CD4-positive, alpha-beta memory T cell (primary cell): ENCODE data around the gene AHSG. TPM values are rescaled to one million over a fixed set of nuclear protein-coding genes. Genes with fewer than 3 reads are reported as not detected.
A peak's percentile ranks its signal among the peaks of the same experiment; 100 is the strongest.

Experiments
- CTCF ChIA-PET: fragments of 350-600 bp; sonication (Branson Sonifier 250); formaldehyde crosslinking; loops from one replicate; lab custom pipeline; 2021; ENCODE audit warnings: inconsistent platforms; ENCODE audit not compliant: partially characterized antibody; lab: Charles Lee
- POLR2A ChIA-PET: fragments of 350-600 bp; sonication (Branson Sonifier 250); formaldehyde crosslinking; loops from one replicate; lab custom pipeline; 2021; ENCODE audit not compliant: partially characterized antibody; lab: Charles Lee
- DNase-seq, 5 donors: peaks; one replicate each; pipeline versions ENCODE4 v3.0.0 to v3.0.0-alpha.2; 2020 to 2022; ENCODE audit warnings: mixed read lengths in 1 of 5
- H3K27ac ChIP-seq: one replicate; pipeline ENCODE4 v1.7.0; 2013; ENCODE audit warnings: low read depth, low read length
- H3K27me3 ChIP-seq: 2 replicates; pipeline ENCODE4 v1.7.0; 2013; ENCODE audit warnings: mild to moderate bottlenecking, low read length, moderate library complexity; ENCODE audit not compliant: insufficient read depth
- H3K36me3 ChIP-seq: 2 replicates; pipeline ENCODE4 v1.7.0; 2013; ENCODE audit warnings: mild to moderate bottlenecking, low read length, moderate library complexity; ENCODE audit not compliant: insufficient read depth
- H3K4me1 ChIP-seq: 2 replicates; pipeline ENCODE4 v1.7.0; 2013; ENCODE audit warnings: mild to moderate bottlenecking, low read length, moderate library complexity; ENCODE audit not compliant: insufficient read depth
- H3K4me3 ChIP-seq, 2 donors: one replicate each; pipeline ENCODE4 v1.7.0; 2013; ENCODE audit warnings: low read length in 2 of 2, mild to moderate bottlenecking in 1 of 2
- H3K9me3 ChIP-seq, 2 donors: one replicate each; pipeline ENCODE4 v1.7.0; 2013; ENCODE audit warnings: low read length in 2 of 2, control low read depth in 1 of 2; ENCODE audit not compliant: control insufficient read depth in 1 of 2
- H3K27ac Mint-ChIP-seq, 7 donors: one replicate each; pipeline ENCODE4 v1.8.0; 2020 to 2021; ENCODE audit warnings: mixed read lengths in 7 of 7, mild to moderate bottlenecking in 6 of 7, inconsistent platforms in 3 of 7, moderate library complexity in 3 of 7
- H3K27me3 Mint-ChIP-seq, 2 donors: one replicate each; pipeline ENCODE4 v1.8.0; 2020 to 2021; ENCODE audit warnings: mixed read lengths in 2 of 2
- H3K36me3 Mint-ChIP-seq, 2 donors: one replicate each; pipeline ENCODE4 v1.8.0; 2020 to 2021; ENCODE audit warnings: mixed read lengths in 2 of 2, inconsistent platforms in 1 of 2, mild to moderate bottlenecking in 1 of 2
- H3K4me1 Mint-ChIP-seq, 4 donors: one replicate each; pipeline ENCODE4 v1.8.0; 2020 to 2021; ENCODE audit warnings: mixed read lengths in 4 of 4, mild to moderate bottlenecking in 1 of 4
- H3K4me3 Mint-ChIP-seq, 8 donors: one replicate each; pipeline ENCODE4 v1.8.0; 2020 to 2021; ENCODE audit warnings: mixed read lengths in 8 of 8, mild to moderate bottlenecking in 7 of 8, moderate library complexity in 6 of 8, inconsistent platforms in 3 of 8
- H3K9me3 Mint-ChIP-seq, 8 donors: one replicate each; pipeline ENCODE4 v1.8.0; 2020 to 2021; ENCODE audit warnings: mixed read lengths in 8 of 8, mild to moderate bottlenecking in 5 of 8, inconsistent platforms in 3 of 8, moderate library complexity in 1 of 8
- intact Hi-C: fragments of 100-400 bp; cut with micrococcal nuclease; formaldehyde crosslinking; loops from one replicate; pipeline ENCODE4 v1.15.1; 2023
- polyA plus RNA-seq, 2 donors: library from polyadenylated mRNA; unstranded; fragments of 300-500 nt; fragmentation: Illumina TruSeq; gene quantifications; one replicate each; pipeline ENCODE4 v1.2.3, GENCODE V29; 2021
- total RNA-seq, 2 experiments: library from RNA; stranded (reverse); gene quantifications; one replicate each; pipeline ENCODE4 v1.2.3, GENCODE V29; 2021

AHSG gene
- total and polyA plus RNA-seq, 4 experiments from 2014 or later: not detected

- Histone ChIP-seq H3K27me3 (no peaks in the 10 kb centered on the region), H3K9me3 (no peaks in the 10 kb centered on the region), H3K4me1 (peaks cover 14% of the 10 kb centered on the region), H3K36me3 (no peaks in the 10 kb centered on the region), H3K4me3 (no peak overlapping the region), H3K27ac (no peak overlapping the region)
- POLR2A ChIA-PET: interaction anchor here (0.7 to 2.3 kb wide), 7 partner anchors 19 to 653 kb away, joined by 3 to 7 read pairs (median 3); partner anchors contain the start of genes DNAJB11, EIF4A2, TBCCD1 and TRA2B
- peak overlapping the region in 2 of 7 donors; percentile 12 to 28 for H3K27ac Mint-ChIP-seq
- DNase-seq: no peak
- peak overlapping the region in 1 of 8 donors; percentile 37 for H3K4me3 Mint-ChIP-seq
- no peaks in the 10 kb centered on the region for H3K9me3 Mint-ChIP-seq
- no peaks in the 10 kb centered on the region for H3K27me3 Mint-ChIP-seq
- H3K36me3 Mint-ChIP-seq: peaks cover 3 to 10% of the 10 kb centered on the region in 2 donors
- CTCF ChIA-PET: interaction anchor here (0.8 to 24.2 kb wide), 4 partner anchors 10 to 608 kb away, joined by 3 to 255 read pairs (median 4); partner anchors contain the start of gene AHSG
- intact Hi-C loops: loop anchor here (1.0 to 2.0 kb wide), 2 partner anchors 20 to 27 kb away; partner anchors contain the start of gene DNAJB11
- peaks cover 7 to 23% (median 16%) of the 10 kb centered on the region in 4 donors for H3K4me1 Mint-ChIP-seq
Measured at GRCh38 chr3:186590580-186591295, 22.1 kb upstream of the AHSG start.

GRCh38 chr3:186592682-186593081, 20.2 kb upstream of the AHSG start:
- Mint-ChIP-seq H3K4me1 (peaks cover 7 to 23% (median 16%) of the 10 kb centered on the region in 4 donors), H3K4me3 (no peak overlapping the region), H3K36me3 (no peaks in the 10 kb centered on the region), H3K9me3 (no peaks in the 10 kb centered on the region), H3K27me3 (peaks cover 0 to 2% of the 10 kb centered on the region in 2 donors), H3K27ac (no peak overlapping the region)
- ChIA-PET CTCF (interaction anchor here (24.2 kb wide), 1 partner anchor 20 kb away, joined by 255 read pairs; the partner anchor contains the start of gene AHSG), POLR2A (no interaction called here)
- Histone ChIP-seq H3K4me1 (peaks cover 14% of the 10 kb centered on the region), H3K36me3 (no peaks in the 10 kb centered on the region), H3K9me3 (no peaks in the 10 kb centered on the region), H3K27me3 (no peaks in the 10 kb centered on the region), H3K4me3 (no peak overlapping the region), H3K27ac (no peak overlapping the region)
- intact Hi-C loops: no loop called here
- DNase-seq: no peak

- Histone ChIP-seq H3K27me3 (no peaks in the 10 kb centered on the region), H3K4me1 (peaks cover 14% of the 10 kb centered on the region), H3K4me3 (no peak overlapping the region), H3K36me3 (no peaks in the 10 kb centered on the region), H3K9me3 (no peaks in the 10 kb centered on the region), H3K27ac (no peak overlapping the region)
- intact Hi-C loops: no loop called here
- no peak for DNase-seq
- POLR2A ChIA-PET: no interaction called here
- H3K27me3 Mint-ChIP-seq: peaks cover 0 to 2% of the 10 kb centered on the region in 2 donors
- H3K36me3 Mint-ChIP-seq: no peaks in the 10 kb centered on the region
- H3K4me3 Mint-ChIP-seq: no peak overlapping the region
- no peaks in the 10 kb centered on the region for H3K9me3 Mint-ChIP-seq
- peaks cover 7 to 21% (median 15%) of the 10 kb centered on the region in 4 donors for H3K4me1 Mint-ChIP-seq
- CTCF ChIA-PET: interaction anchor here (24.2 kb wide), 1 partner anchor 19 kb away, joined by 255 read pairs; the partner anchor contains the start of gene AHSG
- no peak overlapping the region for H3K27ac Mint-ChIP-seq
Measured at GRCh38 chr3:186593862-186594261, 19.0 kb upstream of the AHSG start.

GRCh38 chr3:186594591-186595113, 18.2 kb upstream of the AHSG start:
- Mint-ChIP-seq H3K27ac (no peak overlapping the region), H3K27me3 (peaks cover 0 to 2% of the 10 kb centered on the region in 2 donors), H3K36me3 (no peaks in the 10 kb centered on the region), H3K4me3 (no peak overlapping the region), H3K9me3 (no peaks in the 10 kb centered on the region), H3K4me1 (peaks cover 7 to 16% (median 12%) of the 10 kb centered on the region in 4 donors)
- no peak overlapping the region for H3K27ac ChIP-seq
- H3K36me3 ChIP-seq: no peaks in the 10 kb centered on the region
- intact Hi-C loops: no loop called here
- DNase-seq: no peak
- no peak overlapping the region for H3K4me3 ChIP-seq
- no peaks in the 10 kb centered on the region for H3K27me3 ChIP-seq
- no peaks in the 10 kb centered on the region for H3K9me3 ChIP-seq
- POLR2A ChIA-PET: no interaction called here
- H3K4me1 ChIP-seq: peaks cover 11% of the 10 kb centered on the region
- CTCF ChIA-PET: interaction anchor here (24.2 kb wide), 1 partner anchor 18 kb away, joined by 255 read pairs; the partner anchor contains the start of gene AHSG

GRCh38 chr3:186596568-186597287, 16.1 kb upstream of the AHSG start:
- CTCF ChIA-PET: interaction anchor here (24.2 kb wide), 1 partner anchor 16 kb away, joined by 255 read pairs; the partner anchor contains the start of gene AHSG
- H3K4me1 ChIP-seq: no peaks in the 10 kb centered on the region
- Mint-ChIP-seq H3K27ac (no peak overlapping the region), H3K4me3 (peak overlapping the region in 1 of 8 donors; percentile 30), H3K36me3 (no peaks in the 10 kb centered on the region), H3K27me3 (peaks cover 0 to 2% of the 10 kb centered on the region in 2 donors), H3K9me3 (no peaks in the 10 kb centered on the region), H3K4me1 (peaks cover 0 to 2% (median 0%) of the 10 kb centered on the region in 4 donors)
- no peak overlapping the region for H3K4me3 ChIP-seq
- no peak for DNase-seq
- no peaks in the 10 kb centered on the region for H3K27me3 ChIP-seq
- POLR2A ChIA-PET: no interaction called here
- H3K36me3 ChIP-seq: no peaks in the 10 kb centered on the region
- intact Hi-C loops: no loop called here
- H3K9me3 ChIP-seq: no peaks in the 10 kb centered on the region
- no peak overlapping the region for H3K27ac ChIP-seq

GRCh38 chr3:186598108-186598784, 14.6 kb upstream of the AHSG start:
- no peaks in the 10 kb centered on the region for H3K36me3 Mint-ChIP-seq

More at GRCh38 chr3:186598108-186598784, 14.6 kb upstream of the AHSG start:
- no peaks in the 10 kb centered on the region for H3K4me1 ChIP-seq
- no peaks in the 10 kb centered on the region for H3K9me3 ChIP-seq
- H3K4me3 Mint-ChIP-seq: no peak overlapping the region
- no peak overlapping the region for H3K27ac Mint-ChIP-seq
- ChIA-PET POLR2A (no interaction called here), CTCF (interaction anchor here (24.2 kb wide), 1 partner anchor 15 kb away, joined by 255 read pairs; the partner anchor contains the start of gene AHSG)
- no peak for DNase-seq
- no peaks in the 10 kb centered on the region for H3K27me3 ChIP-seq
- H3K9me3 Mint-ChIP-seq: no peaks in the 10 kb centered on the region
- H3K27me3 Mint-ChIP-seq: peaks cover 0 to 2% of the 10 kb centered on the region in 2 donors
- intact Hi-C loops: no loop called here
- H3K4me3 ChIP-seq: no peak overlapping the region
- H3K36me3 ChIP-seq: no peaks in the 10 kb centered on the region
- peaks cover 0 to 2% (median 0%) of the 10 kb centered on the region in 4 donors for H3K4me1 Mint-ChIP-seq
- no peak overlapping the region for H3K27ac ChIP-seq
